WTC11 (cell line): ENCODE measurements around the gene ENAH. TPM values are rescaled to one million over a fixed set of nuclear protein-coding genes. Genes with fewer than 3 reads are reported as not detected.
A peak's percentile ranks its signal among the peaks of the same experiment; 100 is the strongest.
"Not testable (repeated sequence)": the region's sequence is repeated elsewhere in the genome, so short reads cannot be mapped to it uniquely, and the experiment has no call there.

Experiments
- ATAC-seq: fragments of 200-7000 bp; cut with Tn5 transposase; 2 replicates; pipeline ENCODE4 v1.10.0; 2021; ENCODE audit warnings: mild to moderate bottlenecking, moderate library complexity
- CTCF ChIA-PET: fragments of 300-600 bp; sonication (Branson Sonifier 250); formaldehyde crosslinking; loops from one replicate; lab custom pipeline; 2021; ENCODE audit warnings: antibody characterized with exemption; lab: Charles Lee
- POLR2A ChIA-PET: fragments of 350-600 bp; sonication (Branson Sonifier 250); formaldehyde crosslinking; loops from one replicate; lab custom pipeline; 2021; ENCODE audit warnings: antibody characterized with exemption; lab: Charles Lee
- DNase-seq: peaks from one replicate; pipeline ENCODE4 v3.0.0; 2021; ENCODE audit warnings: low spot score
- H3K27ac Mint-ChIP-seq: 2 replicates; pipeline ENCODE4 v1.8.0; 2021; ENCODE audit warnings: mixed read lengths
- H3K27me3 Mint-ChIP-seq: 2 replicates; pipeline ENCODE4 v1.8.0; 2021; ENCODE audit warnings: low read depth, mild to moderate bottlenecking, moderate library complexity, mixed read lengths
- H3K36me3 Mint-ChIP-seq: 2 replicates; pipeline ENCODE4 v1.8.0; 2021; ENCODE audit warnings: mixed read lengths
- H3K4me1 Mint-ChIP-seq: 2 replicates; pipeline ENCODE4 v1.8.0; 2022; ENCODE audit warnings: mixed read lengths
- H3K4me3 Mint-ChIP-seq: 2 replicates; pipeline ENCODE4 v1.8.0; 2021; ENCODE audit warnings: mild to moderate bottlenecking, moderate library complexity, mixed read lengths
- H3K9me3 Mint-ChIP-seq: 2 replicates; pipeline ENCODE4 v1.8.0; 2021; ENCODE audit warnings: mixed read lengths
- AR ChIP-seq: fragments of 250-450 bp; sonication (Bioruptor Pico); IDR thresholded peaks from 2 replicates; pipeline ENCODE4 v1.9.0; 2021; ENCODE audit warnings: mild to moderate bottlenecking
- CREM ChIP-seq: sonication (generic); formaldehyde crosslinking; IDR thresholded peaks from 2 replicates; pipeline ENCODE4 v1.8.1; 2022; ENCODE audit warnings: mild to moderate bottlenecking, missing genetic modification reagents, moderate library complexity
- E2F5 ChIP-seq: sonication (generic); formaldehyde crosslinking; IDR thresholded peaks from 2 replicates; pipeline ENCODE4 v1.8.1; 2022; ENCODE audit warnings: mild to moderate bottlenecking, moderate library complexity, missing genetic modification reagents
- EMX1 ChIP-seq: fragments of 250-450 bp; sonication (Bioruptor Pico); IDR thresholded peaks from 2 replicates; pipeline ENCODE4 v1.8.0; 2021; ENCODE audit warnings: mild to moderate bottlenecking
- ESRRA ChIP-seq: sonication (generic); formaldehyde crosslinking; IDR thresholded peaks from 2 replicates; pipeline ENCODE4 v1.8.1; 2022; ENCODE audit warnings: mild to moderate bottlenecking, missing genetic modification reagents, borderline replicate concordance
- HMGXB4 ChIP-seq: sonication (generic); formaldehyde crosslinking; IDR thresholded peaks from 2 replicates; pipeline ENCODE4 v1.8.1; 2023; ENCODE audit warnings: mild to moderate bottlenecking, moderate library complexity, missing genetic modification reagents
- IRF1 ChIP-seq: sonication (generic); formaldehyde crosslinking; IDR thresholded peaks from 2 replicates; pipeline ENCODE4 v1.8.0; 2023; ENCODE audit warnings: missing genetic modification reagents
- IRF2 ChIP-seq: sonication (generic); formaldehyde crosslinking; IDR thresholded peaks from 2 replicates; pipeline ENCODE4 v1.8.0; 2022; ENCODE audit warnings: low read depth, missing genetic modification reagents, borderline replicate concordance
- MXD4 ChIP-seq: fragments of 250-450 bp; sonication (Bioruptor Pico); IDR thresholded peaks from 2 replicates; pipeline ENCODE4 v1.8.0; 2021; ENCODE audit warnings: mild to moderate bottlenecking, moderate library complexity, borderline replicate concordance
- PRDM15 ChIP-seq: sonication (generic); formaldehyde crosslinking; IDR thresholded peaks from 2 replicates; pipeline ENCODE4 v1.8.0; 2022; ENCODE audit warnings: missing genetic modification reagents
- SP1 ChIP-seq: sonication (generic); formaldehyde crosslinking; conservative IDR thresholded peaks from 2 replicates; pipeline ENCODE4 v1.8.1; 2022; ENCODE audit warnings: missing genetic modification reagents
- TP53 ChIP-seq: sonication (generic); formaldehyde crosslinking; IDR thresholded peaks from 2 replicates; pipeline ENCODE4 v1.8.1; 2023; ENCODE audit warnings: mild to moderate bottlenecking, missing genetic modification reagents
- USF2 ChIP-seq: sonication (generic); formaldehyde crosslinking; IDR thresholded peaks from 2 replicates; pipeline ENCODE4 v1.8.1; 2023; ENCODE audit warnings: mild to moderate bottlenecking, missing genetic modification reagents, moderate library complexity
- ZNF121 ChIP-seq: sonication (generic); formaldehyde crosslinking; IDR thresholded peaks from 2 replicates; pipeline ENCODE4 v1.8.0; 2023; ENCODE audit warnings: missing genetic modification reagents
- ZNF138 ChIP-seq: sonication (generic); formaldehyde crosslinking; conservative IDR thresholded peaks from 2 replicates; pipeline ENCODE4 v1.8.1; 2022; ENCODE audit warnings: mild to moderate bottlenecking, moderate library complexity, missing genetic modification reagents
- ZNF317 ChIP-seq: sonication (generic); formaldehyde crosslinking; IDR thresholded peaks from 2 replicates; pipeline ENCODE4 v1.8.1; 2023; ENCODE audit warnings: low read depth, mild to moderate bottlenecking, moderate library complexity, missing genetic modification reagents, borderline replicate concordance
- total RNA-seq: library from RNA; stranded (reverse); gene quantifications from 3 replicates; pipeline ENCODE4 v1.2.3, GENCODE V29; 2021

Gene ENAH
- total RNA-seq, 1 experiment from 2014 or later = 227 TPM

- TF ChIP-seq AR (CRISPR knock-in tag) (no peak), IRF2 (CRISPR knock-in tag) (no peak), ZNF138 (CRISPR knock-in tag) (no peak)
Measured at GRCh38 chr1:225514671-225515081, 138.2 kb downstream of the ENAH start (continued).

GRCh38 chr1:225513576-225513975 lies 139.3 kb downstream of the ENAH start:
- CTCF ChIA-PET, ATAC-seq, POLR2A ChIA-PET, H3K4me3 Mint-ChIP-seq, H3K27me3 Mint-ChIP-seq, DNase-seq, H3K9me3 Mint-ChIP-seq: not testable (repeated sequence)
- Mint-ChIP-seq H3K36me3 (peaks cover 29% of the 10 kb centered on the region), H3K4me1 (peaks cover 57% of the 10 kb centered on the region), H3K27ac (0 out of 2 replicates have a peak overlapping the region, but pooled peaks have one; percentile 50)

GRCh38 chr1:225511828-225512381 lies 141.0 kb downstream of the ENAH start:
- TF ChIP-seq ZNF317 (CRISPR knock-in tag) (no peak), ESRRA (CRISPR knock-in tag) (no peak), MXD4 (CRISPR knock-in tag) (no peak), E2F5 (CRISPR knock-in tag) (no peak), USF2 (CRISPR knock-in tag) (no peak), EMX1 (CRISPR knock-in tag) (no peak)
- DNase-seq (no peak), ATAC-seq (no peak)
- peaks cover 50% of the 10 kb centered on the region for H3K4me1 Mint-ChIP-seq
- no peaks in the 10 kb centered on the region for H3K27me3 Mint-ChIP-seq
- no peaks in the 10 kb centered on the region for H3K9me3 Mint-ChIP-seq
- peaks cover 25% of the 10 kb centered on the region for H3K36me3 Mint-ChIP-seq
- H3K4me3 Mint-ChIP-seq = no peak overlapping the region
- H3K27ac Mint-ChIP-seq = 0 out of 2 replicates have a peak overlapping the region, but pooled peaks have one; percentile 35
- ChIA-PET POLR2A (no interaction called here), CTCF (no interaction called here)

- CTCF ChIA-PET = interaction anchor here (0.7 to 1.2 kb wide), 2 partner anchors 29 to 401 kb away, joined by 4 read pairs; no protein-coding TSS in a partner anchor
- Mint-ChIP-seq H3K36me3 (peaks cover 36% of the 10 kb centered on the region), H3K4me1 (peaks cover 42% of the 10 kb centered on the region)
- H3K27me3 Mint-ChIP-seq, H3K4me3 Mint-ChIP-seq, POLR2A ChIA-PET, H3K9me3 Mint-ChIP-seq, H3K27ac Mint-ChIP-seq, ATAC-seq, DNase-seq: not testable (repeated sequence)
- peak; percentile 80 for TF ChIP-seq ZNF121 (CRISPR knock-in tag)
Measured at GRCh38 chr1:225510740-225511139, 142.2 kb downstream of the ENAH start.

GRCh38 chr1:225509770-225510169 lies 143.2 kb downstream of the ENAH start:
- no peak for ATAC-seq
- peaks cover 39% of the 10 kb centered on the region for H3K36me3 Mint-ChIP-seq
- ChIA-PET CTCF (interaction anchor here (0.8 to 1.2 kb wide), 2 partner anchors 28 to 261 kb away, joined by 3 to 4 read pairs; no protein-coding TSS in a partner anchor), POLR2A (no interaction called here)
- no peak for DNase-seq
- no peaks in the 10 kb centered on the region for H3K9me3 Mint-ChIP-seq
- H3K4me1 Mint-ChIP-seq = peaks cover 33% of the 10 kb centered on the region
- H3K4me3 Mint-ChIP-seq = no peak overlapping the region
- peak overlapping the region; percentile 60 for H3K27ac Mint-ChIP-seq
- H3K27me3 Mint-ChIP-seq = no peaks in the 10 kb centered on the region
- TF ChIP-seq IRF1 (CRISPR knock-in tag) (no peak), CREM (CRISPR knock-in tag) (no peak), PRDM15 (CRISPR knock-in tag) (no peak), HMGXB4 (CRISPR knock-in tag) (no peak), SP1 (CRISPR knock-in tag) (no peak), TP53 (CRISPR knock-in tag) (no peak)
